ENCODE results near the gene CTXND1.

The CTXND1 gene

DNA sequence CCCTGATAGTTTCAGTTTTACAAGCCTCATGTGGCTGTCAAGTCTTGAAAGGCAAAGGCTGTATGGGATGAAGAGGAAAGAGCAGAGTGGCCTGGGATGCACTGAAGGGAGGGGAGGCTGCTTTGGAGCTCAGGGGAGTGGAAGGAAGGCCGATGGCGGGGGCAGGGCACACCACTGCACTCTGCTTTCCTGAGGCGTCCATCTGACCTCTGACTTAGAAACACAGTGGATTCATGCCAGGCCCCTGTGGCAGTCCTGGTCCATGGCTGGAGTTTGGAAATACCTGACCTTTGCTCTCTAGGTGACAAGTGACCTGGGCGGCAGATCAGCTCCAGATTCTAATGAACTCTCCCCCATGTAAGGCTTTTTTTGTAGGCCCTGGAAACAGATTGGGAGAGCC, 80.2 kb downstream of the CTXND1 start:
- ATAC-seq: no peak
- TF ChIP-seq ZC3H10 (CRISPR knock-in tag; IDR thresholded peaks at IDR 0.05) (no peak), OSR1 (CRISPR knock-in tag; IDR thresholded peaks at IDR 0.05) (no peak), RARB (CRISPR knock-in tag; IDR thresholded peaks at IDR 0.05) (no peak), ZNF565 (CRISPR knock-in tag; conservative IDR thresholded peaks at IDR 0.05; ENCODE audit: low read depth) (no peak), SNAI2 (CRISPR knock-in tag; IDR thresholded peaks at IDR 0.05) (no peak), GLIS3 (CRISPR knock-in tag; IDR thresholded peaks at IDR 0.05) (no peak), ZFP30 (CRISPR knock-in tag; IDR thresholded peaks at IDR 0.05) (no peak), TCF4 (CRISPR knock-in tag; IDR thresholded peaks at IDR 0.05; ENCODE audit: borderline replicate concordance) (no peak), ZNF70 (CRISPR knock-in tag; IDR thresholded peaks at IDR 0.05) (no peak)
- TF ChIP-seq, protein P1, sequence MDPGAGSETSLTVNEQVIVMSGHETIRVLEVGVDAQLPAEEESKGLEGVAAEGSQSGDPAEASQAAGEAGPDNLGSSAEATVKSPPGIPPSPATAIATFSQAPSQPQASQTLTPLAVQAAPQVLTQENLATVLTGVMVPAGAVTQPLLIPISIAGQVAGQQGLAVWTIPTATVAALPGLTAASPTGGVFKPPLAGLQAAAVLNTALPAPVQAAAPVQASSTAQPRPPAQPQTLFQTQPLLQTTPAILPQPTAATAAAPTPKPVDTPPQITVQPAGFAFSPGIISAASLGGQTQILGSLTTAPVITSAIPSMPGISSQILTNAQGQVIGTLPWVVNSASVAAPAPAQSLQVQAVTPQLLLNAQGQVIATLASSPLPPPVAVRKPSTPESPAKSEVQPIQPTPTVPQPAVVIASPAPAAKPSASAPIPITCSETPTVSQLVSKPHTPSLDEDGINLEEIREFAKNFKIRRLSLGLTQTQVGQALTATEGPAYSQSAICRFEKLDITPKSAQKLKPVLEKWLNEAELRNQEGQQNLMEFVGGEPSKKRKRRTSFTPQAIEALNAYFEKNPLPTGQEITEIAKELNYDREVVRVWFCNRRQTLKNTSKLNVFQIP (CRISPR knock-in tag; IDR thresholded peaks at IDR 0.05; ENCODE audit: borderline replicate concordance, low read depth): no peak
- TF ChIP-seq, protein P2, sequence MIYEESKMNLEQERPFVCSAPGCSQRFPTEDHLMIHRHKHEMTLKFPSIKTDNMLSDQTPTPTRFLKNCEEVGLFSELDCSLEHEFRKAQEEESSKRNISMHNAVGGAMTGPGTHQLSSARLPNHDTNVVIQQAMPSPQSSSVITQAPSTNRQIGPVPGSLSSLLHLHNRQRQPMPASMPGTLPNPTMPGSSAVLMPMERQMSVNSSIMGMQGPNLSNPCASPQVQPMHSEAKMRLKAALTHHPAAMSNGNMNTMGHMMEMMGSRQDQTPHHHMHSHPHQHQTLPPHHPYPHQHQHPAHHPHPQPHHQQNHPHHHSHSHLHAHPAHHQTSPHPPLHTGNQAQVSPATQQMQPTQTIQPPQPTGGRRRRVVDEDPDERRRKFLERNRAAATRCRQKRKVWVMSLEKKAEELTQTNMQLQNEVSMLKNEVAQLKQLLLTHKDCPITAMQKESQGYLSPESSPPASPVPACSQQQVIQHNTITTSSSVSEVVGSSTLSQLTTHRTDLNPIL (CRISPR knock-in tag; IDR thresholded peaks at IDR 0.05; ENCODE audit: low read depth): no peak

DNA sequence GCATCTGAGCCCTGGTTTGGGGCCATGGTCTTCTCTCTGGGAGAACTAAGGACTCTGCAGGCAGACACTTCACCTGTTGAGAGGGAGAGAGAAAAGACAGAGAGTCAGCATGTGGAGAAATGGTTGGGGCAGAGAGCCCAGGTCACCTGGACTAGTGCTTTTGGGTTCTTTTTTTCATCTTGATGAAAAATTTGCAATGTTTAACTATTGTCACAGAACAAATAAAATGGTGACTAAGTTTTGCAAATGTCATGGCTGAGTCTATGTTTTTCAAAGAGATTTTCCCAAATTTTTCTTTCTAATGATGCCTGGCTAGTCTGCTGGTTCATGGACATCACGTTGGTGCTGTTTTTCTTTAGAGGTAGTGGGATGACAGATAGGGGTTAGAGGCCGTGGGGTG, 81.4 kb downstream of the CTXND1 start:
- ATAC-seq: no peak
- TF ChIP-seq CSDC2 (CRISPR knock-in tag; IDR thresholded peaks at IDR 0.05): no peak
- TF ChIP-seq, protein P3, sequence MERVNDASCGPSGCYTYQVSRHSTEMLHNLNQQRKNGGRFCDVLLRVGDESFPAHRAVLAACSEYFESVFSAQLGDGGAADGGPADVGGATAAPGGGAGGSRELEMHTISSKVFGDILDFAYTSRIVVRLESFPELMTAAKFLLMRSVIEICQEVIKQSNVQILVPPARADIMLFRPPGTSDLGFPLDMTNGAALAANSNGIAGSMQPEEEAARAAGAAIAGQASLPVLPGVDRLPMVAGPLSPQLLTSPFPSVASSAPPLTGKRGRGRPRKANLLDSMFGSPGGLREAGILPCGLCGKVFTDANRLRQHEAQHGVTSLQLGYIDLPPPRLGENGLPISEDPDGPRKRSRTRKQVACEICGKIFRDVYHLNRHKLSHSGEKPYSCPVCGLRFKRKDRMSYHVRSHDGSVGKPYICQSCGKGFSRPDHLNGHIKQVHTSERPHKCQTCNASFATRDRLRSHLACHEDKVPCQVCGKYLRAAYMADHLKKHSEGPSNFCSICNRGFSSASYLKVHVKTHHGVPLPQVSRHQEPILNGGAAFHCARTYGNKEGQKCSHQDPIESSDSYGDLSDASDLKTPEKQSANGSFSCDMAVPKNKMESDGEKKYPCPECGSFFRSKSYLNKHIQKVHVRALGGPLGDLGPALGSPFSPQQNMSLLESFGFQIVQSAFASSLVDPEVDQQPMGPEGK (CRISPR knock-in tag; IDR thresholded peaks at IDR 0.05; ENCODE audit: borderline replicate concordance): no peak
- TF ChIP-seq ZFP30 (CRISPR knock-in tag; IDR thresholded peaks at IDR 0.05): no peak
- TF ChIP-seq, protein P4, sequence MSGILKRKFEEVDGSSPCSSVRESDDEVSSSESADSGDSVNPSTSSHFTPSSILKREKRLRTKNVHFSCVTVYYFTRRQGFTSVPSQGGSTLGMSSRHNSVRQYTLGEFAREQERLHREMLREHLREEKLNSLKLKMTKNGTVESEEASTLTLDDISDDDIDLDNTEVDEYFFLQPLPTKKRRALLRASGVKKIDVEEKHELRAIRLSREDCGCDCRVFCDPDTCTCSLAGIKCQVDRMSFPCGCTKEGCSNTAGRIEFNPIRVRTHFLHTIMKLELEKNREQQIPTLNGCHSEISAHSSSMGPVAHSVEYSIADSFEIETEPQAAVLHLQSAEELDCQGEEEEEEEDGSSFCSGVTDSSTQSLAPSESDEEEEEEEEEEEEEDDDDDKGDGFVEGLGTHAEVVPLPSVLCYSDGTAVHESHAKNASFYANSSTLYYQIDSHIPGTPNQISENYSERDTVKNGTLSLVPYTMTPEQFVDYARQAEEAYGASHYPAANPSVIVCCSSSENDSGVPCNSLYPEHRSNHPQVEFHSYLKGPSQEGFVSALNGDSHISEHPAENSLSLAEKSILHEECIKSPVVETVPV (CRISPR knock-in tag; IDR thresholded peaks at IDR 0.05): no peak
- no peak for TF ChIP-seq ZNF70 (CRISPR knock-in tag; IDR thresholded peaks at IDR 0.05)
- no peak for TF ChIP-seq SNAI2 (CRISPR knock-in tag; IDR thresholded peaks at IDR 0.05)

DNA sequence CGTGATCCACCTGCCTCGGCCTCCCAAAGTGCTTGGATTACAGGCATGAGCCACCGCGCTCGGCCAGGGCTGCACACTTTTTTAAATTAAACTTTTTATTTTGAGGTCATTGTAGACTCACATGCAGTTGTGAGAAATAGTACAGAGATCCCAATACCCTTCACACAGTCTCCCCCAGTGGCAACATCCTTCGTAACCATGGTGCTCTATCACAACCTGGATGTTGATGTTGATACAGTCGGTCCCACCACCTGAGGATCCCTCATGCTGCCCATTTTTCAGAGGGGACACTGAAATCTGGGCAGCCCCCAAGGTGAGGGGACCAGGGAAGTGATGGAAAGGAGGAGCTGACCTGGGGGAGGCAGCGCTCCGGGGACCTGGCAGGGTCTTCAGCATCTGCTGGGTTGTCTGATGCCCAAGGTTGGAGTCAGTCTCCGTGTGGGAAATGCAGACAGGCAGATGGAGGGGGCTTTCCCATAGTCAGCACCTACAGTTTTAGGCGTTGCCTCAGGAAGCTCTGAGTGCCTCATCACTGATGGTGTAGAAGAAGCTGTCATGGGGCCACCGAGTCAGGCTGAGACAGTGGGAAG, 82.2 kb downstream of the CTXND1 start:
- TF ChIP-seq SNAI2 (CRISPR knock-in tag; IDR thresholded peaks at IDR 0.05) (no peak), ZNF8 (CRISPR knock-in tag; IDR thresholded peaks at IDR 0.05) (no peak), ZFP3 (CRISPR knock-in tag; IDR thresholded peaks at IDR 0.05) (no peak), RARB (CRISPR knock-in tag; IDR thresholded peaks at IDR 0.05) (no peak), BACH2 (CRISPR knock-in tag; IDR thresholded peaks at IDR 0.05; ENCODE audit: borderline replicate concordance) (no peak), TCF4 (CRISPR knock-in tag; IDR thresholded peaks at IDR 0.05; ENCODE audit: borderline replicate concordance) (no peak), OSR1 (CRISPR knock-in tag; IDR thresholded peaks at IDR 0.05) (no peak), CSDC2 (CRISPR knock-in tag; IDR thresholded peaks at IDR 0.05) (no peak), ZNF70 (CRISPR knock-in tag; IDR thresholded peaks at IDR 0.05) (no peak), ARNTL (CRISPR knock-in tag; IDR thresholded peaks at IDR 0.05; ENCODE audit: borderline replicate concordance, low read depth) (no peak), PPARA (CRISPR knock-in tag; IDR thresholded peaks at IDR 0.05; ENCODE audit: borderline replicate concordance) (no peak), GLIS3 (CRISPR knock-in tag; IDR thresholded peaks at IDR 0.05) (no peak), ESRRG (CRISPR knock-in tag; IDR thresholded peaks at IDR 0.05) (no peak)
- TF ChIP-seq, protein P2 (CRISPR knock-in tag; IDR thresholded peaks at IDR 0.05; ENCODE audit: low read depth): no peak
- TF ChIP-seq, protein P5, sequence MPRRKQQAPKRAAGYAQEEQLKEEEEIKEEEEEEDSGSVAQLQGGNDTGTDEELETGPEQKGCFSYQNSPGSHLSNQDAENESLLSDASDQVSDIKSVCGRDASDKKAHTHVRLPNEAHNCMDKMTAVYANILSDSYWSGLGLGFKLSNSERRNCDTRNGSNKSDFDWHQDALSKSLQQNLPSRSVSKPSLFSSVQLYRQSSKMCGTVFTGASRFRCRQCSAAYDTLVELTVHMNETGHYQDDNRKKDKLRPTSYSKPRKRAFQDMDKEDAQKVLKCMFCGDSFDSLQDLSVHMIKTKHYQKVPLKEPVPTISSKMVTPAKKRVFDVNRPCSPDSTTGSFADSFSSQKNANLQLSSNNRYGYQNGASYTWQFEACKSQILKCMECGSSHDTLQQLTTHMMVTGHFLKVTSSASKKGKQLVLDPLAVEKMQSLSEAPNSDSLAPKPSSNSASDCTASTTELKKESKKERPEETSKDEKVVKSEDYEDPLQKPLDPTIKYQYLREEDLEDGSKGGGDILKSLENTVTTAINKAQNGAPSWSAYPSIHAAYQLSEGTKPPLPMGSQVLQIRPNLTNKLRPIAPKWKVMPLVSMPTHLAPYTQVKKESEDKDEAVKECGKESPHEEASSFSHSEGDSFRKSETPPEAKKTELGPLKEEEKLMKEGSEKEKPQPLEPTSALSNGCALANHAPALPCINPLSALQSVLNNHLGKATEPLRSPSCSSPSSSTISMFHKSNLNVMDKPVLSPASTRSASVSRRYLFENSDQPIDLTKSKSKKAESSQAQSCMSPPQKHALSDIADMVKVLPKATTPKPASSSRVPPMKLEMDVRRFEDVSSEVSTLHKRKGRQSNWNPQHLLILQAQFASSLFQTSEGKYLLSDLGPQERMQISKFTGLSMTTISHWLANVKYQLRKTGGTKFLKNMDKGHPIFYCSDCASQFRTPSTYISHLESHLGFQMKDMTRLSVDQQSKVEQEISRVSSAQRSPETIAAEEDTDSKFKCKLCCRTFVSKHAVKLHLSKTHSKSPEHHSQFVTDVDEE (CRISPR knock-in tag; IDR thresholded peaks at IDR 0.05): no peak
- TF ChIP-seq, protein P4 (CRISPR knock-in tag; IDR thresholded peaks at IDR 0.05): no peak
- ATAC-seq: no peak

Measured in SK-N-SH treated with all-trans-retinoic acid at 6 μM for 48 hours (cell line).